Measurements from ENCODE around the gene LETM1. TPM values are rescaled to one million over a fixed set of nuclear protein-coding genes. Genes with fewer than 3 reads are reported as not detected.

Gene LETM1
- total and polyA plus RNA-seq, 2 donors (not counting 3 experiments of a cell fraction or from before 2014, with no cell fraction given): 25.6 to 62.5 TPM

- intact Hi-C loops (cut with micrococcal nuclease): no loop called here
- dilution Hi-C loops (cut with MboI; ENCODE audit: extremely low pct_ligation_motif_present, low sequenced_read_pairs): no loop called here
- Histone ChIP-seq H4K20me1 (replicated peaks; ENCODE audit: control insufficient read depth, extremely low read depth, insufficient read depth, low read length) (no peaks in the 10 kb centered on the region), H3K4me1 (ENCODE audit: control insufficient read depth, extremely low read depth, insufficient read depth, low read length) (no peaks in the 10 kb centered on the region), H2AFZ (ENCODE audit: low read depth, low read length) (no peak overlapping the region), H3K36me3 (ENCODE audit: control insufficient read depth in 2 of 2, extremely low read depth in 1 of 2, insufficient read depth in 2 of 2, low read length in 2 of 2) (no peaks in the 10 kb centered on the region), H3K27me3 (ENCODE audit: control insufficient read depth in 2 of 2, insufficient read depth in 2 of 2, low read length in 2 of 2) (no peaks in the 10 kb centered on the region), H3K9ac (replicated peaks; ENCODE audit: extremely low read depth, insufficient read depth, low read length) (no peak overlapping the region), H3K79me2 (ENCODE audit: control insufficient read depth, insufficient read depth, low read length) (no peaks in the 10 kb centered on the region), H3K27ac (ENCODE audit: insufficient read depth, low read depth, low read length) (no peak overlapping the region), H3K4me2 (ENCODE audit: insufficient read depth, low read length) (no peak overlapping the region), H3K4me3 (replicated peaks in 1 of 3; ENCODE audit: insufficient read depth in 1 of 3, low read depth in 1 of 3, low read length in 3 of 3) (no peak overlapping the region), H3K9me1 (replicated peaks; ENCODE audit: control insufficient read depth, extremely low read depth, insufficient read depth, low read length) (no peaks in the 10 kb centered on the region), H3K9me3 (replicated peaks; ENCODE audit: control insufficient read depth, insufficient read depth, low read length) (no peaks in the 10 kb centered on the region)
- TF ChIP-seq FOS (IDR thresholded peaks at IDR 0.05; ENCODE audit: borderline replicate concordance, insufficient read depth, low read length) (no peak), MAX (IDR thresholded peaks at IDR 0.05; ENCODE audit: insufficient read depth, insufficient read length) (no peak), GATA2 (IDR thresholded peaks at IDR 0.05; ENCODE audit: insufficient read depth, insufficient read length, low read depth, low read length) (no peak), MYC (IDR thresholded peaks at IDR 0.05; ENCODE audit: low read depth, low read length) (no peak), CTCF (IDR thresholded peaks at IDR 0.05; ENCODE audit: extremely low read depth in 1 of 2, insufficient read depth in 1 of 2, low read depth in 1 of 2, low read length in 2 of 2) (no peak), POLR2AphosphoS5 (IDR thresholded peaks at IDR 0.05; ENCODE audit: insufficient read depth, low read depth, low read length) (no peak)
- DNase-seq (ENCODE audit: low read depth, low spot score) (no peak), FAIRE-seq (no peak)
- ChIA-PET CTCF (interaction anchor here (0.6 to 5.8 kb wide), 3 partner anchors 12 to 32 kb away, joined by 3 to 27 read pairs (median 6); no protein-coding TSS in a partner anchor), POLR2A (no interaction called here)
- BruUV-seq (replicated peaks): no TSS peak
These were observed 75.5 kb downstream of the LETM1 start for GRCh38 chr4:1780435-1780834.

All from endothelial cell of umbilical vein (primary cell).